H1 (cell line): ENCODE results near the gene ZDHHC3. TPM values are rescaled to one million over a fixed set of nuclear protein-coding genes. Genes with fewer than 3 reads are reported as not detected.

ENCODE experiments used
- CTCF ChIA-PET: fragments of 300-600 bp; sonication (Branson Sonifier 250); formaldehyde crosslinking; loops from one replicate; lab custom pipeline; 2021; ENCODE audit not compliant: partially characterized antibody; lab: Charles Lee
- POLR2A ChIA-PET: fragments of 300-600 bp; sonication (Branson Sonifier 250); formaldehyde crosslinking; loops from one replicate; lab custom pipeline; 2021; ENCODE audit warnings: inconsistent platforms; ENCODE audit not compliant: partially characterized antibody; lab: Charles Lee
- DNase-seq, 2 experiments: peaks; one replicate each; pipeline versions ENCODE4 v3.0.0 to v3.0.0-alpha.2; 2010 to 2022; ENCODE audit warnings: low spot score in 2 of 2, low read depth in 1 of 2, mixed read lengths in 1 of 2
- FAIRE-seq: peaks from 2 replicates; lab custom pipeline; 2011; peaks lifted over from hg19 to GRCh38; lab: Jason Lieb, UNC
- H2AFZ ChIP-seq: 2 replicates; pipeline ENCODE4 v1.8.1; 2012; ENCODE audit warnings: low read length, inconsistent platforms
- H2AK5ac ChIP-seq: 2 replicates; pipeline ENCODE4 v1.6.1; 2013; ENCODE audit warnings: low read depth, low read length
- H2BK120ac ChIP-seq: replicated peaks from 2 replicates; pipeline ENCODE3; 2013; ENCODE audit warnings: low read depth, low read length, inconsistent platforms
- H2BK12ac ChIP-seq: 2 replicates; pipeline ENCODE4 v1.6.1; 2013; ENCODE audit warnings: low read depth, low read length
- H2BK15ac ChIP-seq: 2 replicates; pipeline ENCODE4 v1.6.1; 2013; ENCODE audit warnings: low read length
- H2BK20ac ChIP-seq: 2 replicates; pipeline ENCODE4 v1.6.1; 2013; ENCODE audit warnings: low read length
- H2BK5ac ChIP-seq: 2 replicates; pipeline ENCODE4 v1.6.1; 2013; ENCODE audit warnings: low read depth, low read length
- H3K14ac ChIP-seq: 2 replicates; pipeline ENCODE4 v1.6.1; 2013; ENCODE audit warnings: inconsistent platforms; ENCODE audit not compliant: insufficient read length
- H3K18ac ChIP-seq: 2 replicates; pipeline ENCODE4 v1.6.1; 2013; ENCODE audit warnings: low read length; ENCODE audit errors: extremely low read depth
- H3K23ac ChIP-seq: 2 replicates; pipeline ENCODE4 v1.6.1; 2013; ENCODE audit warnings: inconsistent platforms; ENCODE audit not compliant: insufficient read length
- H3K23me2 ChIP-seq: 2 replicates; pipeline ENCODE4 v1.6.1; 2013; ENCODE audit warnings: low read depth, low read length
- H3K27ac ChIP-seq: 2 replicates; pipeline ENCODE4 v1.6.1; 2011; ENCODE audit warnings: low read depth, low read length, inconsistent platforms
- H3K27me3 ChIP-seq, 4 experiments: replicated peaks in 1 of 4; 1 replicate in 1 of 4; 2 replicates in 3 of 4; pipeline versions ENCODE4 v1.6.1 to v1.8.1; 2011 to 2013; ENCODE audit warnings: low read length in 3 of 4, mild to moderate bottlenecking in 3 of 4, inconsistent platforms in 2 of 4, mixed read lengths in 2 of 4, moderate library complexity in 1 of 4; ENCODE audit not compliant: control insufficient read depth in 3 of 4, insufficient read depth in 3 of 4; ENCODE audit errors: extremely low read depth in 1 of 4
- H3K36me3 ChIP-seq, 4 experiments: 2 replicates each; pipeline versions ENCODE4 v1.6.1 to v1.8.1; 2011 to 2013; ENCODE audit warnings: mild to moderate bottlenecking in 4 of 4, low read length in 3 of 4, moderate library complexity in 2 of 4, control low read depth in 1 of 4, inconsistent platforms in 1 of 4; ENCODE audit not compliant: insufficient read depth in 4 of 4, control insufficient read depth in 2 of 4
- H3K4ac ChIP-seq: replicated peaks from 2 replicates; pipeline ENCODE3; 2013; ENCODE audit warnings: low read length, low read depth, mixed read lengths, inconsistent platforms; ENCODE audit not compliant: insufficient read length
- H3K4me1 ChIP-seq, 4 experiments: replicated peaks in 1 of 4; 1 replicate in 1 of 4; 2 replicates in 3 of 4; pipeline versions ENCODE4 v1.6.1 to v1.8.1; 2011 to 2013; ENCODE audit warnings: low read length in 3 of 4, inconsistent platforms in 2 of 4, mixed read lengths in 1 of 4; ENCODE audit not compliant: insufficient read depth in 4 of 4, control insufficient read depth in 3 of 4
- H3K4me2 ChIP-seq, 2 experiments: 2 replicates each; pipeline versions ENCODE4 v1.6.1 to v1.8.1; 2011 to 2013; ENCODE audit warnings: low read depth in 2 of 2, low read length in 2 of 2, control low read depth in 1 of 2, inconsistent platforms in 1 of 2, mild to moderate bottlenecking in 1 of 2; ENCODE audit not compliant: insufficient read depth in 1 of 2
- H3K4me3 ChIP-seq, 4 experiments: fragments of 200-600, 300-600 bp in 1 of 4; sonication (generic), shearing (Covaris generic), sonication (Bioruptor Twin) in 1 of 4; 2 replicates each; pipeline versions ENCODE4 v1.5.1 to v1.8.1; 2011 to 2016; ENCODE audit warnings: low read length in 4 of 4, low read depth in 3 of 4, control low read depth in 2 of 4, inconsistent platforms in 2 of 4, mild to moderate bottlenecking in 2 of 4, mixed read lengths in 1 of 4, moderate library complexity in 1 of 4; ENCODE audit not compliant: insufficient read depth in 2 of 4; ENCODE audit errors: extremely low read depth in 1 of 4
- H3K56ac ChIP-seq: replicated peaks from 2 replicates; pipeline ENCODE3; 2013; ENCODE audit warnings: low read depth, mild to moderate bottlenecking, mixed read lengths, low read length, inconsistent platforms; ENCODE audit not compliant: insufficient read length
- H3K79me1 ChIP-seq: 2 replicates; pipeline ENCODE4 v1.6.1; 2013; ENCODE audit warnings: low read depth, low read length, control low read depth
- H3K79me2 ChIP-seq, 2 experiments: 2 replicates each; pipeline versions ENCODE4 v1.6.1 to v1.8.1; 2012 to 2013; ENCODE audit warnings: low read length in 2 of 2, mild to moderate bottlenecking in 2 of 2, inconsistent platforms in 1 of 2; ENCODE audit not compliant: insufficient read depth in 2 of 2, control insufficient read depth in 1 of 2
- H3K9ac ChIP-seq, 4 experiments: replicated peaks in 1 of 4; 1 replicate in 1 of 4; 2 replicates in 3 of 4; pipeline versions ENCODE4 v1.6.1 to v1.8.1; 2011 to 2013; ENCODE audit warnings: low read depth in 3 of 4, low read length in 3 of 4, control low read depth in 2 of 4, mild to moderate bottlenecking in 2 of 4, moderate library complexity in 2 of 4, inconsistent platforms in 1 of 4; ENCODE audit errors: extremely low read depth in 1 of 4
- H3K9me3 ChIP-seq, 2 experiments: 2 replicates each; pipeline versions ENCODE4 v1.6.1 to v1.8.1; 2012 to 2013; ENCODE audit warnings: mild to moderate bottlenecking in 2 of 2, moderate library complexity in 2 of 2, control low read depth in 1 of 2, inconsistent platforms in 1 of 2, low read depth in 1 of 2, low read length in 1 of 2, mixed read lengths in 1 of 2; ENCODE audit not compliant: insufficient read depth in 2 of 2
- H4K20me1 ChIP-seq, 2 experiments: replicated peaks in 1 of 2; 2 replicates each; pipeline versions ENCODE3 to v1.8.1; 2011 to 2013; ENCODE audit warnings: inconsistent platforms in 2 of 2, low read length in 2 of 2, mild to moderate bottlenecking in 1 of 2; ENCODE audit not compliant: insufficient read depth in 2 of 2, control insufficient read depth in 1 of 2
- H4K5ac ChIP-seq: 2 replicates; pipeline ENCODE4 v1.6.1; 2013; ENCODE audit warnings: low read length, low read depth, mixed read lengths, inconsistent platforms; ENCODE audit not compliant: insufficient read length
- H4K8ac ChIP-seq: 2 replicates; pipeline ENCODE4 v1.8.0; 2013; ENCODE audit warnings: mild to moderate bottlenecking, moderate library complexity, low read length, inconsistent platforms; ENCODE audit not compliant: insufficient read depth; ENCODE audit errors: extremely low read depth
- H4K91ac ChIP-seq: replicated peaks from 2 replicates; pipeline ENCODE3; 2013; ENCODE audit warnings: low read length, mixed read lengths, inconsistent platforms; ENCODE audit not compliant: insufficient read length
- ASH2L ChIP-seq: fragments of 200-600, 300-600 bp; sonication (generic); IDR thresholded peaks from one replicate; pipeline ENCODE4 v1.7.1; 2017; ENCODE audit warnings: low read length
- CHD2 ChIP-seq: IDR thresholded peaks from 2 replicates; pipeline ENCODE4 v1.6.1; 2012; ENCODE audit warnings: low read length, improper control_type of control experiment
- EP300 ChIP-seq, 2 experiments: IDR thresholded peaks; 1 replicate in 1 of 2; 2 replicates in 1 of 2; pipeline ENCODE4 v1.6.1; 2011 to 2012; ENCODE audit warnings: low read depth in 2 of 2, low read length in 2 of 2, mild to moderate bottlenecking in 2 of 2, borderline replicate concordance in 1 of 2, inconsistent platforms in 1 of 2, moderate library complexity in 1 of 2
- EZH2 ChIP-seq: fragments of 200-600 bp; sonication (generic); IDR thresholded peaks from 2 replicates; pipeline ENCODE4 v1.7.1; 2012; ENCODE audit warnings: low read depth, mild to moderate bottlenecking, moderate library complexity, low read length, inconsistent platforms; ENCODE audit not compliant: severe bottlenecking
- GTF2F1 ChIP-seq: IDR thresholded peaks from 2 replicates; pipeline ENCODE4 v1.6.1; 2012; ENCODE audit warnings: low read depth, low read length, improper control_type of control experiment, borderline replicate concordance
- HDAC6 ChIP-seq: IDR thresholded peaks from one replicate; pipeline ENCODE4 v1.7.1; 2012; ENCODE audit warnings: low read depth, mild to moderate bottlenecking, inconsistent platforms, low read length, moderate library complexity
- MAFK ChIP-seq: IDR thresholded peaks from 2 replicates; pipeline ENCODE4 v1.6.1; 2012; ENCODE audit warnings: low read depth, mild to moderate bottlenecking, improper control_type of control experiment, low read length
- NRF1 ChIP-seq: IDR thresholded peaks from 2 replicates; pipeline ENCODE4 v1.6.1; 2011; ENCODE audit warnings: mild to moderate bottlenecking, low read depth, low read length, improper control_type of control experiment
- POU5F1 ChIP-seq: IDR thresholded peaks from 2 replicates; pipeline ENCODE4 v1.6.1; 2011; ENCODE audit warnings: low read depth, mild to moderate bottlenecking, low read length, moderate library complexity
- RAD21 ChIP-seq, 2 experiments: IDR thresholded peaks in 1 of 2; conservative IDR thresholded peaks in 1 of 2; 2 replicates each; pipeline ENCODE4 v1.6.1; 2011; ENCODE audit warnings: low read depth in 2 of 2, low read length in 2 of 2, improper control_type of control experiment in 1 of 2, inconsistent platforms in 1 of 2, mild to moderate bottlenecking in 1 of 2, moderate library complexity in 1 of 2
- RFX5 ChIP-seq: IDR thresholded peaks from 2 replicates; pipeline ENCODE4 v1.6.1; 2011; ENCODE audit warnings: low read depth, low read length, improper control_type of control experiment, borderline replicate concordance
- SAP30 ChIP-seq: fragments of 300-600 bp; sonication (generic); IDR thresholded peaks from 2 replicates; pipeline ENCODE4 v1.7.1; 2012; ENCODE audit warnings: low read length, moderate library complexity, mild to moderate bottlenecking, inconsistent platforms; ENCODE audit not compliant: insufficient read depth, insufficient replicate concordance
- YY1 ChIP-seq: IDR thresholded peaks from 2 replicates; pipeline ENCODE4 v1.6.1; 2011; ENCODE audit warnings: low read depth, mild to moderate bottlenecking, low read length
- ZNF274 ChIP-seq: IDR thresholded peaks from 2 replicates; pipeline ENCODE4 v1.7.0; 2012; ENCODE audit warnings: low read length, borderline replicate concordance; ENCODE audit errors: extremely low read depth
- WGBS, 2 experiments: shearing (Covaris generic) in 1 of 2; methylation state at CpG; one replicate each; pipeline versions ENCODE4 v1.1.6 to v1.1.7; 2013 to 2015; ENCODE audit warnings: low lambda C conversion rate in 2 of 2, mixed read lengths in 2 of 2, inconsistent platforms in 1 of 2, low coverage in 1 of 2, missing lambda C conversion rate in 1 of 2; ENCODE audit not compliant: insufficient replicate concordance in 2 of 2, insufficient coverage in 1 of 2, insufficient read length in 1 of 2; ENCODE audit errors: extremely low coverage in 1 of 2, missing lambda C conversion rate in 1 of 2; 5-methylcytosine and 5-hydroxymethylcytosine counted together
- polyA plus RNA-seq, 7 experiments: library from polyadenylated mRNA; depleted of rRNA in 3 of 7; stranded (reverse) in 5 of 7; unstranded in 2 of 7; fragments of >200 nt in 5 of 7; fragments of 200-250 nt in 2 of 7; gene quantifications; 1 replicate in 5 of 7; 2 replicates in 1 of 7; 4 replicates in 1 of 7; pipeline versions ENCODE4 v1.2.1 to v1.2.3, GENCODE V29; 2011 to 2013; ENCODE audit warnings: missing spikeins in 2 of 7, mixed read lengths in 2 of 7
- total RNA-seq: library from RNA; stranded (reverse); fragmentation: NEBNext Ultra II Directional; extraction: Animal tissue kit (Norgen Biotek cat#: 25700); gene quantifications from 2 replicates; pipeline ENCODE4 v1.2.1, GENCODE V29; 2021

The ZDHHC3 gene
- total and polyA plus RNA-seq, 2 of the 8 experiments (the other 6 are each of a cell fraction or from before 2014, with no cell fraction given): 77.4 to 88.7 TPM

DNA sequence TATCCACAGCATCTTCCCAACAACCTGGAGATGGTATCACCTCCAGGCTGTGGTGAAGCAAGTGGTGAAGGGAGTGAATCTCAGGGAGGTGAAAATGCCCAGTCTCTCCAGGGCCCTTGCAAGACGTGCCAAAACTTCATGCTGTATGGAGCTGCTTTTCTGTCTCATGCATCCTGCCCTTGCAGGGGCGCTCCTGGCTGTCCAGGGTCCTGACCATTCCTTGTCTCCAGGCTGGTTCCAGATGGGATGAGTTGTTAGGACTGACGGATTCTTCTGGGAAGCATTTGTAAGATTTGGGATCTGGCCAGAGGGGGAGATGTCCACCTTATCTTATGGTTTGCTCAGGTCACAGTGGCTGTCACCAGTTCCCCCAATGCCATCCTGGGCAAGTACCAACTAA lies 85.7 kb downstream of the ZDHHC3 start:
- no peak overlapping the region for H4K5ac ChIP-seq
- no peak overlapping the region for H3K23ac ChIP-seq
- H4K8ac ChIP-seq: no peak overlapping the region
- FAIRE-seq (no peak), DNase-seq (no peak)
- H3K18ac ChIP-seq: no peak overlapping the region
- CTCF ChIA-PET: interaction anchor here (0.8 to 4.0 kb wide), 3 partner anchors 16 to 23 kb away, joined by 3 to 31 read pairs (median 4); no protein-coding TSS in a partner anchor
- H3K23me2 ChIP-seq: no peaks in the 10 kb centered on the region; the same call in 1 of the 2 replicates
- no peaks in the 10 kb centered on the region for H3K79me2 ChIP-seq
- H3K9ac ChIP-seq: no peak overlapping the region
- no peak overlapping the region for H2AK5ac ChIP-seq
- H3K27ac ChIP-seq: no peak overlapping the region
- no peak overlapping the region for H2AFZ ChIP-seq
- no peaks in the 10 kb centered on the region for H3K9me3 ChIP-seq
- POLR2A ChIA-PET: no interaction called here
- no peak overlapping the region for H4K91ac ChIP-seq
- no peaks in the 10 kb centered on the region for H3K79me1 ChIP-seq
- H3K27me3 ChIP-seq: no peaks in the 10 kb centered on the region
- H4K20me1 ChIP-seq: no peaks in the 10 kb centered on the region
- no peak overlapping the region for H3K4me3 ChIP-seq
- H3K14ac ChIP-seq: no peak overlapping the region
- no peak overlapping the region for H3K4ac ChIP-seq
- H2BK5ac ChIP-seq: no peak overlapping the region
- H3K56ac ChIP-seq: no peak overlapping the region
- no peak overlapping the region for H2BK20ac ChIP-seq
- no peak overlapping the region for H2BK120ac ChIP-seq
- no peak overlapping the region for H2BK15ac ChIP-seq
- 76% methylated on average over 3 of the region's 3 CpGs; no CpG with 5 or more reads in 1 of the 2 experiments for WGBS, 2 experiments
- H3K36me3 ChIP-seq: no peaks in the 10 kb centered on the region
- H3K4me1 ChIP-seq: peaks cover 0 to 5% (median 3%) of the 10 kb centered on the region in 4 experiments; a peak in 3 of 7 replicates
- peak overlapping the region; percentile 27; the same call in 1 of the 2 replicates for H2BK12ac ChIP-seq
- H3K4me2 ChIP-seq: no peak overlapping the region
- TF ChIP-seq GTF2F1 (no peak), EZH2 (no peak), NRF1 (no peak), HDAC6 (no peak), YY1 (no peak), RFX5 (no peak), MAFK (no peak), SAP30 (no peak), RAD21 (IDR thresholded peaks at IDR 0.05 in 1 of 2, conservative IDR thresholded peaks at IDR 0.05 in 1 of 2; ENCODE audit: low read depth in 2 of 2, low read length in 2 of 2) (no peak), CHD2 (no peak), ZNF274 (no peak), POU5F1 (no peak), EP300 (IDR thresholded peaks at IDR 0.05; ENCODE audit: borderline replicate concordance in 1 of 2, low read depth in 2 of 2, low read length in 2 of 2) (no peak), ASH2L (no peak)
